Parathyroid adenoma (tissue), 2 donors: ENCODE results near the gene NOL8.

Experiments used
- H2AFZ ChIP-seq: fragments of 300-600 bp; sonication (generic); one replicate; pipeline ENCODE4 v1.7.0; 2017; ENCODE audit warnings: antibody characterized with exemption, mild to moderate bottlenecking
- H3K27ac ChIP-seq: fragments of 300-600 bp; sonication (generic); one replicate; pipeline ENCODE4 v1.7.0; 2017
- H3K27me3 ChIP-seq: fragments of 300-600 bp; sonication (generic); one replicate; pipeline ENCODE4 v1.7.0; 2017; ENCODE audit warnings: low read length; ENCODE audit not compliant: control insufficient read depth, insufficient read depth
- H3K36me3 ChIP-seq: fragments of 300-600 bp; sonication (generic); one replicate; pipeline ENCODE4 v1.7.0; 2017; ENCODE audit warnings: low read length; ENCODE audit not compliant: control insufficient read depth, insufficient read depth
- H3K4me1 ChIP-seq: fragments of 300-600 bp; sonication (generic); one replicate; pipeline ENCODE4 v1.7.0; 2017; ENCODE audit warnings: control low read depth
- H3K4me2 ChIP-seq: fragments of 300-600 bp; sonication (generic); one replicate; pipeline ENCODE4 v1.7.0; 2017; ENCODE audit warnings: low read length
- H3K4me3 ChIP-seq: fragments of 300-600 bp; sonication (generic); one replicate; pipeline ENCODE4 v1.7.0; 2017; ENCODE audit warnings: low read depth, low read length
- H3K79me2 ChIP-seq: fragments of 300-600 bp; sonication (generic); one replicate; pipeline ENCODE4 v1.7.0; 2017; ENCODE audit warnings: control low read depth
- H3K9ac ChIP-seq: fragments of 300-600 bp; sonication (generic); one replicate; pipeline ENCODE4 v1.7.0; 2017; ENCODE audit warnings: mild to moderate bottlenecking
- H3K9me3 ChIP-seq: fragments of 300-600 bp; sonication (generic); one replicate; pipeline ENCODE4 v1.7.0; 2017; ENCODE audit warnings: low read length; ENCODE audit not compliant: control insufficient read depth
- TF ChIP-seq, protein P1 (sequence below): fragments of 300-600 bp; sonication (generic); IDR thresholded peaks from one replicate; pipeline ENCODE4 v1.7.0; 2017; ENCODE audit warnings: antibody characterized with exemption, mild to moderate bottlenecking
- donor health status: primary hyperparathyroidism.

NOL8 gene

DNA sequence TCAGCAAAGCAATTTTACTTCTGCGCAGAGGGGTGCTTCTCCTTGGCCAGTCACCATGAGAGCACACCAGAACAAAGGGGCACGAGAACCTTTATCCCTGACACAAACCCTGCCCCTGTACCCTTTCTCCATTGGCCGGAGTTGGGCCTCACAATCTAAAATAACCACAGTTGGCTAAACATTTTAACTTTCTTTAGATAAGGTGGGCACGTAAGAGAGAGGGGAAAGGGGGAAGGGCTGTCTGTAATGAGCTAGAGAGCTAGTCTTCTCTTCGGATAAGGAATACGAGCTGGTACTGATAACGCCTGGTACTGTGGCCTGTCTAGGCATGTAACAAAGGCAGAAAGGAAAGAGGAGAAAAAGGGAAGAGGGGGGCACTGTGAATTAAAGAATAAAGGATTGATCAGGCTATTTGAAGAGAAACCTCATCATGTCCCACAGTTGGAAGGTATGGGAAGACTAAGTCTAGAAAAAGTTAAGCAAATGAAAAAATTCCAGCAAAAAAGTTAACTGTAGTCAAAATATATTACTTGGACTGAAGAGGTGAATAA is 29.8 kb downstream of the NOL8 start:
- Histone ChIP-seq H3K79me2 (peaks cover 2% of the 10 kb centered on the region), H3K9me3 (no peaks in the 10 kb centered on the region), H3K36me3 (no peaks in the 10 kb centered on the region), H2AFZ (no peak overlapping the region), H3K27ac (no peak overlapping the region), H3K4me1 (no peaks in the 10 kb centered on the region), H3K4me3 (no peak overlapping the region), H3K27me3 (no peaks in the 10 kb centered on the region), H3K4me2 (no peak overlapping the region), H3K9ac (no peak overlapping the region)
- TF ChIP-seq, protein P1, sequence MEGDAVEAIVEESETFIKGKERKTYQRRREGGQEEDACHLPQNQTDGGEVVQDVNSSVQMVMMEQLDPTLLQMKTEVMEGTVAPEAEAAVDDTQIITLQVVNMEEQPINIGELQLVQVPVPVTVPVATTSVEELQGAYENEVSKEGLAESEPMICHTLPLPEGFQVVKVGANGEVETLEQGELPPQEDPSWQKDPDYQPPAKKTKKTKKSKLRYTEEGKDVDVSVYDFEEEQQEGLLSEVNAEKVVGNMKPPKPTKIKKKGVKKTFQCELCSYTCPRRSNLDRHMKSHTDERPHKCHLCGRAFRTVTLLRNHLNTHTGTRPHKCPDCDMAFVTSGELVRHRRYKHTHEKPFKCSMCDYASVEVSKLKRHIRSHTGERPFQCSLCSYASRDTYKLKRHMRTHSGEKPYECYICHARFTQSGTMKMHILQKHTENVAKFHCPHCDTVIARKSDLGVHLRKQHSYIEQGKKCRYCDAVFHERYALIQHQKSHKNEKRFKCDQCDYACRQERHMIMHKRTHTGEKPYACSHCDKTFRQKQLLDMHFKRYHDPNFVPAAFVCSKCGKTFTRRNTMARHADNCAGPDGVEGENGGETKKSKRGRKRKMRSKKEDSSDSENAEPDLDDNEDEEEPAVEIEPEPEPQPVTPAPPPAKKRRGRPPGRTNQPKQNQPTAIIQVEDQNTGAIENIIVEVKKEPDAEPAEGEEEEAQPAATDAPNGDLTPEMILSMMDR = no peak

DNA sequence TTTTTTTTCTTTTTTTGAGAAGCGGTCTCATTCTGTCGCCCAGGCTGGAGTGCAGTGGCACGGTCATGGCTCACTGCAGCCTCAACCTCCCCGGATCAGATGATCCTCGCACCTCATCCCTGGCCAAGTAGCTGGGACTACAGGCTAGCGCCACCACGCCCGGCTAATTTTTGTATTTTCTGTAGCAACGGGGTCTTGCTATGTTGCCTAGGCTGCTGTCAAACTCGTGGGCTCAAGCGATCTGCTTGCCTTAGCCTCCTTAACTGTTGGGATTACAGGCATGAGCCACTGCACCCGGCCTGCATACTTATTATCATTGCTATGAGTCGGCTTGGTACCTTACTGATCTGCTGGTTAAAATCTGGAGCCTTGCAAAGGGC is 30.9 kb downstream of the NOL8 start:
- H2AFZ ChIP-seq = peak overlapping the region; percentile 83
- TF ChIP-seq, protein P1 = no peak

DNA sequence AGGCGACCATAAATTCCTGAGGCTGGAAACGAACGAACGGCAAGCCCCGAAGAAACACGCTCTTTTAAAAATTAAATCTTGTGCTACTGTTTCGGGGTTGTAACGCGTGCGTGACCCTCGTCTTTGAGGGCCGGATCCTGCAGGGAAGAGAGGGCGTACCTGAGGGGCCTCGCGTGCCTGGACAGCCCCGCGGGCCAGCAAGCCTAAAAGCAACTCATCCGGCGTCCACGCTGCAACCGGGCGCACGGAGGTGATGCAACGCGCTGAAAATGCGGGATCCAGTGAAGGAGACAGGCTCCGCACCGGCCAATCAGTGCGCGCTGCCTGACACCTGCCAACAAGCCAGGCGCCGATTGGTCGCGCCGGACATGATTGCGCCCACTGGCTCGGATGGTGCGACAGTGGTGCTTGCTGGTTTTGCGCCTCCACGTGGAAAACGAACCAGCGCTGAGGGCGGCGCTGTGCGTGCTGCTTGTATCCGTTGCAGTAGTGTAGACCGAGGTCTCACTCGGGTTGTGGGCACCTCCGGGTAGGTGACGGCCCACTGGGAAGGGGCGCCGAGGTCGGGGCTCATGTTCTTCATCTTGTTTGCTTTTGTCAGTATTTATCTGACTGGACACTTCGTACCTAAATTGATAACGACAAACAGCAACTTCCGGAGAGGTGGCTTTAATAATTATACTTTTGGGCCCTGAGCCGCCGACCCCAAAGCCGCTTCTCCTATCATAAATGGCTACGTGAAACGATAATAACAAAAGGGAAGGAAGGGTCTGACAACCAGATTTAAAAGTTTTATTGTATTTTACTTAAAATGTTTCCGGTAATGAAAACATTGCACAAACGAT is 31.5 kb downstream of the NOL8 start, which contains the start of gene IARS1:
Gene IARS1 (minus strand): TSS at position 246 of the 845 bp plus-strand sequence. CDS start 4,278 bp downstream, outside the sequence.
- Histone ChIP-seq H3K9me3 (no peaks in the 10 kb centered on the region), H3K4me2 (peak within 1 kb of the TSS; percentile 84), H3K79me2 (peaks cover 2% of the 10 kb centered on the region), H3K4me1 (no peaks in the 10 kb centered on the region), H3K27me3 (no peaks in the 10 kb centered on the region), H3K27ac (peak within 1 kb of the TSS; percentile 53), H3K9ac (peak within 1 kb of the TSS; percentile 33), H3K4me3 (peak within 1 kb of the TSS; percentile 92), H2AFZ (peak within 1 kb of the TSS; percentile 83), H3K36me3 (no peaks in the 10 kb centered on the region)
- TF ChIP-seq, protein P1 = peak; percentile 10

More for the DNA sequence above, 30.9 kb downstream of the NOL8 start:
- Histone ChIP-seq H3K4me3 (peak overlapping the region; percentile 92), H3K9ac (no peak overlapping the region), H3K27ac (peak overlapping the region; percentile 53), H3K4me2 (peak overlapping the region; percentile 84), H3K4me1 (no peaks in the 10 kb centered on the region), H3K36me3 (no peaks in the 10 kb centered on the region), H3K9me3 (no peaks in the 10 kb centered on the region), H3K79me2 (peaks cover 2% of the 10 kb centered on the region), H3K27me3 (no peaks in the 10 kb centered on the region)

DNA sequence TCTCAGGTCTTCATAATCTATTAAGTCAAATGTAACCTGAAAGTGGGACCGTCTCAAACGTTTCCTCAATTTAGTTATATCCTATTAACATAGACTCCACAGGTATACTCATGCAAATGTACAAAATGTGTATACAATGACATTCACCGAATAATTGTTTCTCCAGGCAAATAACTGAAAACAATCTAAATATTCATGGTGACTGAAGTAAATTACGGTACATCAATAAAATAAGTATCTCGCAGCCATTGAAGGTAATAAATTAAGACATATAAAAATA is 32.1 kb downstream of the NOL8 start:
- Histone ChIP-seq H3K36me3 (no peaks in the 10 kb centered on the region), H3K27ac (no peak overlapping the region), H3K9me3 (no peaks in the 10 kb centered on the region), H2AFZ (peak overlapping the region; percentile 83), H3K27me3 (no peaks in the 10 kb centered on the region), H3K79me2 (peaks cover 2% of the 10 kb centered on the region), H3K4me1 (no peaks in the 10 kb centered on the region), H3K4me3 (peak overlapping the region; percentile 92), H3K9ac (peak overlapping the region; percentile 33), H3K4me2 (peak overlapping the region; percentile 84)
- TF ChIP-seq, protein P1 = no peak
